ENCODE measurements around the gene TRIM65.
"Not testable (repeated sequence)": the region's sequence is repeated elsewhere in the genome, so short reads cannot be mapped to it uniquely, and the experiment has no call there.

DNA sequence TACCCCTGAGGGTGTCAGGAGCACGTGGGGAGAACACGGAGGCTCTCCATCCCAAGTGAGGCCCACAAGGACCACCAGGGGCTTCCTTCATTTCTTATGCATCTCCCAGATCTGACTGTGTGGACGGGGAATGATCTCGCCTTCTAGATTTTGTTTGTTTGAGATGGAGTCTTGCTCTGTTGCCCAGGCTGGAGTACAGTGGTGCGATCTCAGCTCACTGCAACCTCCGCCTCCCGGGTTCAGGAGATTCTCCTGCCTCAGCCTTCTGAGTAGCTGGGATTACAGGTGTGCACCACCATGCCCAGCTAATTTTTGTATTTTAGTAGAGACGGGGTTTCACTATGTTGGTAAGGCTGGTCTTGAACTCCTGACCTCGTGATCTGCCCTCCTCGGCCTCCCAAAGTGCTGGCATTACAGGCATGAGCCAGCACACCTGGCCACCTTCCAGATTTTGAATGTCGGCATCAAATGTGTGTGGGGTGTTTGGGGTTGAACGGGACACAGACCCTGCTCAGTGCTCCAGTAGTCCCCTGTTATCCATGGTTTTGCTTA lies 27.9 kb downstream of the TRIM65 start:
- not testable (repeated sequence) for TF ChIP-seq CHD2 (IDR thresholded peaks at IDR 0.05; ENCODE audit: low read depth, low read length); RAD51 (IDR thresholded peaks at IDR 0.05; ENCODE audit: borderline replicate concordance); ESRRA (CRISPR knock-in tag; IDR thresholded peaks at IDR 0.05; ENCODE audit: low read depth); POLR2A (IDR thresholded peaks at IDR 0.05; ENCODE audit: insufficient read depth in 1 of 2, low read depth in 2 of 2, low read length in 2 of 2)
- TF ChIP-seq, protein P1, sequence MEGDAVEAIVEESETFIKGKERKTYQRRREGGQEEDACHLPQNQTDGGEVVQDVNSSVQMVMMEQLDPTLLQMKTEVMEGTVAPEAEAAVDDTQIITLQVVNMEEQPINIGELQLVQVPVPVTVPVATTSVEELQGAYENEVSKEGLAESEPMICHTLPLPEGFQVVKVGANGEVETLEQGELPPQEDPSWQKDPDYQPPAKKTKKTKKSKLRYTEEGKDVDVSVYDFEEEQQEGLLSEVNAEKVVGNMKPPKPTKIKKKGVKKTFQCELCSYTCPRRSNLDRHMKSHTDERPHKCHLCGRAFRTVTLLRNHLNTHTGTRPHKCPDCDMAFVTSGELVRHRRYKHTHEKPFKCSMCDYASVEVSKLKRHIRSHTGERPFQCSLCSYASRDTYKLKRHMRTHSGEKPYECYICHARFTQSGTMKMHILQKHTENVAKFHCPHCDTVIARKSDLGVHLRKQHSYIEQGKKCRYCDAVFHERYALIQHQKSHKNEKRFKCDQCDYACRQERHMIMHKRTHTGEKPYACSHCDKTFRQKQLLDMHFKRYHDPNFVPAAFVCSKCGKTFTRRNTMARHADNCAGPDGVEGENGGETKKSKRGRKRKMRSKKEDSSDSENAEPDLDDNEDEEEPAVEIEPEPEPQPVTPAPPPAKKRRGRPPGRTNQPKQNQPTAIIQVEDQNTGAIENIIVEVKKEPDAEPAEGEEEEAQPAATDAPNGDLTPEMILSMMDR (CRISPR knock-in tag; IDR thresholded peaks at IDR 0.05) = not testable (repeated sequence)

Measured in HepG2 (cell line).